OCI-LY7 (cell line): ENCODE results near the gene GOLIM4. TPM values are rescaled to one million over a fixed set of nuclear protein-coding genes. Genes with fewer than 3 reads are reported as not detected.

Experiments
- BruUV-seq: library from RNA; stranded (reverse); fragments of 400-500 nt; replicated peaks from 2 replicates; lab custom pipeline; 2021; lab: Mats Ljungman, UMichigan
- CTCF ChIA-PET: fragments of 300-600 bp; sonication (Branson Sonifier 250); formaldehyde crosslinking; loops from one replicate; lab custom pipeline; 2022; ENCODE audit warnings: antibody characterized with exemption; ENCODE audit not compliant: unreplicated experiment; lab: Charles Lee
- POLR2A ChIA-PET: fragments of 300-600 bp; sonication (Branson Sonifier 250); formaldehyde crosslinking; loops from one replicate; lab custom pipeline; 2022; ENCODE audit warnings: antibody characterized with exemption; lab: Charles Lee
- DNase-seq: peaks from one replicate; pipeline ENCODE4 v3.0.0-alpha.2; 2015; ENCODE audit warnings: low spot score
- H2AFZ ChIP-seq: fragments of 200-600 bp; sonication (generic), shearing (Covaris generic); 2 replicates; pipeline ENCODE4 v1.6.1; 2014; ENCODE audit warnings: mild to moderate bottlenecking, antibody characterized with exemption, low read length, moderate library complexity
- H3K27ac ChIP-seq: fragments of 200-600 bp; sonication (generic); 2 replicates; pipeline ENCODE4 v1.5.1; 2014; ENCODE audit warnings: mixed run types, low read depth, mild to moderate bottlenecking, moderate library complexity, low read length, inconsistent platforms; ENCODE audit not compliant: poor library complexity, severe bottlenecking
- H3K36me3 ChIP-seq: fragments of 200-600 bp; sonication (generic); 2 replicates; pipeline ENCODE4 v1.6.1; 2014; ENCODE audit warnings: mild to moderate bottlenecking, antibody characterized with exemption, low read length, moderate library complexity, mixed read lengths; ENCODE audit not compliant: insufficient read depth
- H3K4me1 ChIP-seq: fragments of 200-600 bp; sonication (generic); 2 replicates; pipeline ENCODE4 v1.5.1; 2014; ENCODE audit warnings: mild to moderate bottlenecking, low read length; ENCODE audit not compliant: insufficient read depth, poor library complexity, severe bottlenecking
- H3K4me2 ChIP-seq: fragments of 200-600 bp; sonication (generic); 2 replicates; pipeline ENCODE4 v1.6.1; 2014; ENCODE audit warnings: mild to moderate bottlenecking, low read length
- H3K4me3 ChIP-seq: fragments of 200-600 bp; sonication (generic); 2 replicates; pipeline ENCODE4 v1.5.1; 2014; ENCODE audit warnings: mild to moderate bottlenecking, low read depth, low read length; ENCODE audit not compliant: poor library complexity, severe bottlenecking
- H3K79me2 ChIP-seq: fragments of 200-600 bp; sonication (generic); 2 replicates; pipeline ENCODE4 v1.6.1; 2016; ENCODE audit warnings: low read depth, mild to moderate bottlenecking, low read length, moderate library complexity, mixed read lengths; ENCODE audit not compliant: insufficient read depth
- H3K9me2 ChIP-seq: fragments of 200-600 bp; sonication (generic); 2 replicates; pipeline ENCODE4 v1.6.1; 2016; ENCODE audit warnings: mild to moderate bottlenecking, low read length, mixed read lengths; ENCODE audit not compliant: insufficient read depth
- H3K9me3 ChIP-seq: fragments of 200-600 bp; sonication (generic); 2 replicates; pipeline ENCODE4 v1.6.1; 2014; ENCODE audit warnings: mild to moderate bottlenecking, mixed run types, low read length, mixed read lengths
- H4K20me1 ChIP-seq: fragments of 200-600 bp; sonication (generic); 2 replicates; pipeline ENCODE4 v1.6.1; 2014; ENCODE audit warnings: mild to moderate bottlenecking, antibody characterized with exemption, low read length, moderate library complexity, mixed read lengths; ENCODE audit not compliant: insufficient read depth
- EZH2phosphoT487 ChIP-seq: fragments of 200-600 bp; sonication (generic); IDR thresholded peaks from 2 replicates; pipeline ENCODE4 v1.6.1; 2018; ENCODE audit warnings: low read depth, borderline replicate concordance, mild to moderate bottlenecking, mixed run types, antibody characterized with exemption, low read length, moderate library complexity, mixed read lengths
- intact Hi-C: fragments of 100-400 bp; cut with micrococcal nuclease; formaldehyde crosslinking; loops from one replicate; pipeline ENCODE4 v1.10.0; 2022; ENCODE audit not compliant: unreplicated experiment
- total RNA-seq, 2 experiments: library from RNA; depleted of rRNA in 1 of 2; stranded (reverse); fragments of >200 nt in 1 of 2; shearing (Covaris generic) in 1 of 2; gene quantifications; 2 replicates each; pipeline ENCODE4 v1.2.3, GENCODE V29; 2014 to 2022
- TF ChIP-seq, protein P1 (sequence below): fragments of 200-600 bp; sonication (generic); conservative IDR thresholded peaks from 2 replicates; pipeline ENCODE4 v1.5.1; 2014; ENCODE audit warnings: mild to moderate bottlenecking, antibody characterized with exemption, low read length, moderate library complexity, mixed read lengths

Gene GOLIM4
- total RNA-seq, 2 experiments from 2014 or later = 31.2 to 42.8 TPM

DNA sequence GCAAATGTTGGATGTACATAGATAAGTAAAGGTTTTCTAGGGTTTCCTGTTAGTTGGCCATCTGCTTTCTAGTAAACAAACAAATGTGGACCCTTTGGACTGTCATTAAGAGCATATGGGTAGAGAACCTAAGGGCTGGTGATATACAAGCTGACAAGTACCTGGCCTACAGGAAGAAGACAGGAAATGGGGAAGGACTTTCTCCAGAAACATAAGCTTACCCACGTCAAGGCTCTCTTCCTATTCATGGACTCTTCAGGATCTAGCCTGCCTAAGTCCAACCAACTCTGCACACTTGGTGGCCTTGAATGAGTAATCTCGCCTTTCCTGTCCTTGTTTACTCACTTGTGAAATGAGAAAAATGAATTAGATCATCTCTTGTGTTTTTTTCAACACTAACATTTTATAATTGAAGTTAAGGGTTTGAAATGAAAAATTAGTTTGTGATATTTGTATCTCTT is 22.2 kb upstream of the GOLIM4 start:
- no peak overlapping the region for H3K4me3 ChIP-seq
- no peaks in the 10 kb centered on the region for H4K20me1 ChIP-seq
- no peak for DNase-seq
- H3K9me3 ChIP-seq = no peaks in the 10 kb centered on the region
- no peaks in the 10 kb centered on the region for H3K4me1 ChIP-seq
- H3K36me3 ChIP-seq = no peaks in the 10 kb centered on the region
- no TSS peak for BruUV-seq
- intact Hi-C loops = no loop called here
- H3K27ac ChIP-seq = no peak overlapping the region
- H3K9me2 ChIP-seq = no peaks in the 10 kb centered on the region
- no peak overlapping the region for H2AFZ ChIP-seq
- no peak for TF ChIP-seq EZH2phosphoT487
- TF ChIP-seq, protein P1, sequence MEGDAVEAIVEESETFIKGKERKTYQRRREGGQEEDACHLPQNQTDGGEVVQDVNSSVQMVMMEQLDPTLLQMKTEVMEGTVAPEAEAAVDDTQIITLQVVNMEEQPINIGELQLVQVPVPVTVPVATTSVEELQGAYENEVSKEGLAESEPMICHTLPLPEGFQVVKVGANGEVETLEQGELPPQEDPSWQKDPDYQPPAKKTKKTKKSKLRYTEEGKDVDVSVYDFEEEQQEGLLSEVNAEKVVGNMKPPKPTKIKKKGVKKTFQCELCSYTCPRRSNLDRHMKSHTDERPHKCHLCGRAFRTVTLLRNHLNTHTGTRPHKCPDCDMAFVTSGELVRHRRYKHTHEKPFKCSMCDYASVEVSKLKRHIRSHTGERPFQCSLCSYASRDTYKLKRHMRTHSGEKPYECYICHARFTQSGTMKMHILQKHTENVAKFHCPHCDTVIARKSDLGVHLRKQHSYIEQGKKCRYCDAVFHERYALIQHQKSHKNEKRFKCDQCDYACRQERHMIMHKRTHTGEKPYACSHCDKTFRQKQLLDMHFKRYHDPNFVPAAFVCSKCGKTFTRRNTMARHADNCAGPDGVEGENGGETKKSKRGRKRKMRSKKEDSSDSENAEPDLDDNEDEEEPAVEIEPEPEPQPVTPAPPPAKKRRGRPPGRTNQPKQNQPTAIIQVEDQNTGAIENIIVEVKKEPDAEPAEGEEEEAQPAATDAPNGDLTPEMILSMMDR = no peak
- POLR2A ChIA-PET = interaction anchor here (1.2 to 1.8 kb wide), 2 partner anchors 12 to 16 kb away, joined by 3 to 5 read pairs; no protein-coding TSS in a partner anchor
- H3K4me2 ChIP-seq = no peak overlapping the region
- CTCF ChIA-PET = no interaction called here
- no peaks in the 10 kb centered on the region for H3K79me2 ChIP-seq

DNA sequence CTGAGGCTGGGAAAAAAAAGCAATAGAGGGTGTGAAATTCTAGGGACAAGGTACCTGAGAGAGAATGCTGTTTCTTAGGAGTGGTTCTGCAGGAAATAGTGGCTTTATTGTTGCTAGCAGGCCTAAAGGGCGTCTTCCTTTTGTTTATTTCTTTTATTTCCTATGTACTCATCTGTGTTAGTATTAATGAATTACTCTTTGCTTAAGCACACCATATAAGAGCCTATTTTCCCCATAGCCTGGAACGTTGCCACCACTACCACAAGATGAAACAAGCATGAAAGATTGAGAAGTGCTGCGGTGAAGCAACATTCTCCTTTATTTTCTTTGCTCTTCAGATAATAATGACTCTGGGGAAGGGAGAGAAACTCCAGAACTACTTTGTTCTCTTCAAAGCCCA is 21.3 kb upstream of the GOLIM4 start:
- BruUV-seq = no TSS peak
- Histone ChIP-seq H2AFZ (no peak overlapping the region), H3K9me2 (no peaks in the 10 kb centered on the region), H3K27ac (no peak overlapping the region), H3K9me3 (no peaks in the 10 kb centered on the region), H3K4me2 (no peak overlapping the region), H3K4me1 (no peaks in the 10 kb centered on the region), H4K20me1 (no peaks in the 10 kb centered on the region), H3K4me3 (no peak overlapping the region), H3K36me3 (no peaks in the 10 kb centered on the region), H3K79me2 (no peaks in the 10 kb centered on the region)
- POLR2A ChIA-PET = interaction anchor here (0.6 to 1.7 kb wide), 3 partner anchors 20 to 69 kb away, joined by 3 to 4 read pairs (median 4); no protein-coding TSS in a partner anchor
- TF ChIP-seq, protein P1 = no peak
- TF ChIP-seq EZH2phosphoT487 = no peak
- CTCF ChIA-PET = no interaction called here
- no peak for DNase-seq
- intact Hi-C loops = no loop called here

DNA sequence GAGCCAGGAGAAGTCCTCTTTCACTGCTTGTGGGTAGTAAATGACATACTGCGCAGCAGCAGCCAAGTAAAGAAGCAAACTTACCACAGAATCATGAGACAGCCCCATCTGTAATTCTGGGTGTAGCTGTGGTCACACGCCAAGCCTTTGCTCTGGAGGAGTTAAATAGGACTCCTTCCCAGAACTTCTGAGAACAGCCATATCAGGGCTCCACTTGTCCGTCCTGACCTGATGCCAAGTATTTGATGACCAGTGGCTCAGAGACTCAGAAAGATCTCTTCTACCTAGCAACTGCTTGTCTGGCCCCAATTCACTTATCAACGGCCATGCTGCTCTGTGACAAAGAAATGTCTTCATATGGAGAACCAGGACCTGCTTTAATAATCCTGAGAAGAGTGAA is 20.6 kb upstream of the GOLIM4 start:
- no peak overlapping the region for H2AFZ ChIP-seq
- ChIA-PET POLR2A (interaction anchor here (1.7 kb wide), 1 partner anchor 54 kb away, joined by 4 read pairs; no protein-coding TSS in a partner anchor), CTCF (no interaction called here)
- TF ChIP-seq, protein P1 = no peak
- no peak for TF ChIP-seq EZH2phosphoT487
- no peak overlapping the region for H3K4me2 ChIP-seq
- H3K9me3 ChIP-seq = no peaks in the 10 kb centered on the region
- no peaks in the 10 kb centered on the region for H3K9me2 ChIP-seq
- no peaks in the 10 kb centered on the region for H4K20me1 ChIP-seq
- no peaks in the 10 kb centered on the region for H3K36me3 ChIP-seq
- H3K4me1 ChIP-seq = no peaks in the 10 kb centered on the region
- no peaks in the 10 kb centered on the region for H3K79me2 ChIP-seq
- no peak for DNase-seq
- no TSS peak for BruUV-seq
- no peak overlapping the region for H3K27ac ChIP-seq
- intact Hi-C loops = no loop called here
- H3K4me3 ChIP-seq = no peak overlapping the region
